Adrenal gland (tissue), 12 donors: ENCODE measurements around the gene AXL. TPM values are rescaled to one million over a fixed set of nuclear protein-coding genes. Genes with fewer than 3 reads are reported as not detected.
"Not testable (repeated sequence)": the region's sequence is repeated elsewhere in the genome, so short reads cannot be mapped to it uniquely, and the experiment has no call there.

Experiments used
- DNase-seq, 7 donors: peaks; one replicate each; pipeline ENCODE4 v3.0.0-alpha.2; 2019 to 2020
- H3K27ac ChIP-seq, 5 donors: fragments of 200-600 bp; sonication (generic) in 4 of 5; 1 replicate in 3 of 5; 2 replicates in 2 of 5; pipeline versions ENCODE4 v1.5.1 to v1.8.0; 2016 to 2020; ENCODE audit warnings: mild to moderate bottlenecking in 1 of 5
- H3K27me3 ChIP-seq: fragments of 200-600 bp; 2 replicates; pipeline ENCODE4 v1.8.0; 2021
- H3K36me3 ChIP-seq, 2 donors: fragments of 200-600 bp; replicated peaks in 1 of 2; 1 replicate in 1 of 2; 2 replicates in 1 of 2; pipeline versions ENCODE4 v1.5.1 to v1.8.0; 2018 to 2022
- H3K4me1 ChIP-seq, 2 donors: fragments of 200-600 bp; replicated peaks in 1 of 2; 1 replicate in 1 of 2; 2 replicates in 1 of 2; pipeline versions ENCODE4 v1.5.1 to v1.8.0; 2018 to 2021
- H3K4me3 ChIP-seq, 4 donors: fragments of 200-600 bp; sonication (generic) in 3 of 4; one replicate each; pipeline ENCODE4 v1.5.1; 2016 to 2018
- H3K9me3 ChIP-seq, 3 donors: fragments of 200-600 bp; sonication (generic) in 1 of 3; replicated peaks in 1 of 3; 1 replicate in 2 of 3; 2 replicates in 1 of 3; pipeline versions ENCODE4 v1.5.1 to v1.8.0; 2016 to 2021
- CTCF ChIP-seq, 6 experiments: fragments of 450-650 bp in 4 of 6; fragments of 200-600 bp in 2 of 6; sonication (generic) in 1 of 6; IDR thresholded peaks; 1 replicate in 5 of 6; 2 replicates in 1 of 6; pipeline versions ENCODE4 v1.5.1 to v1.8.0; 2016 to 2021; ENCODE audit warnings: antibody characterized with exemption in 6 of 6, mild to moderate bottlenecking in 2 of 6, moderate library complexity in 1 of 6
- POLR2A ChIP-seq, 2 donors: fragments of 450-650 bp; IDR thresholded peaks; one replicate each; pipeline ENCODE4 v1.6.1; 2017; ENCODE audit warnings: antibody characterized with exemption in 2 of 2, mild to moderate bottlenecking in 2 of 2, moderate library complexity in 1 of 2
- WGBS, 4 donors: extraction: QIAGEN DNeasy Blood & Tissue Kit in 2 of 4; methylation state at CpG; one replicate each; pipeline versions ENCODE4 v1.1.5 to v1.1.7; 2013 to 2017; 5-methylcytosine and 5-hydroxymethylcytosine counted together
- intact Hi-C, 2 donors: fragments of 100-400 bp; cut with DNase I; formaldehyde crosslinking; loops; one replicate each; pipeline versions ENCODE4 v1.14.1 to v1.15.0; 2022 to 2023
- polyA plus RNA-seq, 3 donors: library from polyadenylated mRNA; stranded (reverse); fragments of 200-250 nt in 2 of 3; fragments of 350-450 nt in 1 of 3; fragmentation: Illumina TruSeq in 1 of 3; extraction: RNeasy Lipid Tissue Mini Kit (QIAGEN cat#74804) in 1 of 3; gene quantifications; one replicate each; pipeline ENCODE4 v1.2.3, GENCODE V29; 2013 to 2014
- total RNA-seq, 9 donors: library from RNA; depleted of rRNA in 4 of 9; stranded (reverse); fragments of >200 nt in 4 of 9; fragments of 120-200 nt in 1 of 9; fragmentation: NEBNext Ultra II Directional in 1 of 9; extraction: Animal tissue kit (Norgen Biotek cat#: 25700) in 1 of 9; gene quantifications; one replicate each; pipeline versions ENCODE4 v1.1.0 to v1.2.4, GENCODE V29; 2013 to 2023
- donor health status: healthy with polysubstance abuse.
- donor health status: Bipolar disorder and iron deficiency.
- donor health status: DM: yes; HTN: yes; CAD: no.
- donor health status: DM: no; HTN: no; CAD: no.
- donor health status: DM: no; HTN: no; CAD: no.
- donor health status: DM: yes; HTN: yes; CAD: no.

Gene AXL
- total and polyA plus RNA-seq, 12 donors: 12.0 to 105 (median 50.0) TPM

- intact Hi-C loops: no loop called here
- peak in 1 of 2 donors; percentile 56 for TF ChIP-seq POLR2A (IDR thresholded peaks at IDR 0.05)
- TF ChIP-seq CTCF (IDR thresholded peaks at IDR 0.05): no peak
- 37 to 51% (median 49%) methylated on average over 17 to 29 of the region's 29 CpGs for WGBS, 4 donors
- Histone ChIP-seq H3K27me3 (no peaks in the 10 kb centered on the region), H3K4me3 (peak overlapping the region in 2 of 4 donors; percentile 52 to 53), H3K9me3 (no peaks in the 10 kb centered on the region), H3K36me3 (no peaks in the 10 kb centered on the region), H3K4me1 (peaks cover 24 to 43% of the 10 kb centered on the region in 2 donors), H3K27ac (peak overlapping the region; percentile 90 to 97 (median 95))
- DNase-seq: peak; percentile 81 to 95 (median 93)
These were observed 6.4 kb downstream of the AXL start for GRCh38 chr19:41225238-41226052.

- intact Hi-C loops: no loop called here
- H3K27me3 ChIP-seq: no peaks in the 10 kb centered on the region
- H3K36me3 ChIP-seq: no peaks in the 10 kb centered on the region
- H3K4me1 ChIP-seq: peaks cover 24 to 43% of the 10 kb centered on the region in 2 donors
- peak overlapping the region; percentile 90 to 97 (median 95) for H3K27ac ChIP-seq
- peak in 3 of 6 experiments; percentile 12 to 33 (median 15) for TF ChIP-seq CTCF (IDR thresholded peaks at IDR 0.05)
- peak; percentile 22 to 63 for TF ChIP-seq POLR2A (IDR thresholded peaks at IDR 0.05)
- DNase-seq: peak; percentile 79 to 89 (median 84)
- WGBS, 4 donors: 4 to 5% (median 4%) methylated on average over 11 to 67 of the region's 67 CpGs; no CpG with 5 or more reads in 1 of the 4 donors
- no peaks in the 10 kb centered on the region for H3K9me3 ChIP-seq
- peak overlapping the region in 2 of 4 donors; percentile 52 to 53 for H3K4me3 ChIP-seq
These were observed 7.2 kb downstream of the AXL start for GRCh38 chr19:41226053-41226873.

- WGBS, 4 donors: 41 to 51% (median 47%) methylated on average over 9 of the region's 9 CpGs
- Histone ChIP-seq H3K9me3 (no peaks in the 10 kb centered on the region), H3K27ac (peak overlapping the region; percentile 90 to 97 (median 95)), H3K36me3 (no peaks in the 10 kb centered on the region), H3K4me1 (peaks cover 24 to 39% of the 10 kb centered on the region in 2 donors), H3K4me3 (peak overlapping the region in 2 of 4 donors; percentile 52 to 53), H3K27me3 (no peaks in the 10 kb centered on the region)
- TF ChIP-seq POLR2A (IDR thresholded peaks at IDR 0.05) (no peak), CTCF (IDR thresholded peaks at IDR 0.05) (no peak)
- DNase-seq: peak in 3 of 7 donors; percentile 22 to 48 (median 41)
- intact Hi-C loops: no loop called here
These were observed 7.9 kb downstream of the AXL start for GRCh38 chr19:41226874-41227390.

- no peak for DNase-seq
- Histone ChIP-seq H3K9me3 (no peaks in the 10 kb centered on the region), H3K27ac (no peak overlapping the region), H3K36me3 (peaks cover 0 to 10% of the 10 kb centered on the region in 2 donors), H3K4me1 (peaks cover 17 to 34% of the 10 kb centered on the region in 2 donors), H3K4me3 (no peak overlapping the region), H3K27me3 (no peaks in the 10 kb centered on the region)
- intact Hi-C loops: no loop called here
- TF ChIP-seq CTCF (IDR thresholded peaks at IDR 0.05) (no peak), POLR2A (IDR thresholded peaks at IDR 0.05) (no peak)
- WGBS, 4 donors: 79 to 100% (median 86%) methylated on average over 3 of the region's 3 CpGs
These were observed 9.5 kb downstream of the AXL start for GRCh38 chr19:41228486-41228885.

GRCh38 chr19:41229338-41229737, 10.3 kb downstream of the AXL start:
- H3K27me3 ChIP-seq, H3K9me3 ChIP-seq, intact Hi-C loops, H3K4me3 ChIP-seq, H3K27ac ChIP-seq: not testable (repeated sequence)
- peak in 1 of 7 donors; percentile 19 for DNase-seq
- H3K36me3 ChIP-seq: peaks cover 0 to 10% of the 10 kb centered on the region in 2 donors
- H3K4me1 ChIP-seq: peaks cover 15 to 26% of the 10 kb centered on the region in 2 donors
- 66 to 80% (median 71%) methylated on average over 5 of the region's 5 CpGs for WGBS, 4 donors
